GM19240 (cell line): ENCODE measurements around the gene PDE11A.
"Not testable (repeated sequence)": the region's sequence is repeated elsewhere in the genome, so short reads cannot be mapped to it uniquely, and the experiment has no call there.

Experiments
- DNase-seq: peaks from one replicate; pipeline ENCODE4 v3.0.0; 2011; ENCODE audit warnings: low spot score; ENCODE audit not compliant: insufficient read length

The PDE11A gene

GRCh38 chr2:178072383-178073301, at the start of gene PDE11A:
TSS of gene PDE11A (minus strand) at chr2:178072777. CDS start at chr2:178072437, 340 bp downstream.
- no peak for DNase-seq

GRCh38 chr2:178119179-178119922, 46.8 kb upstream of the PDE11A start:
- no peak for DNase-seq

- no peak for DNase-seq
Observed at GRCh38 chr2:178117725-178118124, 45.1 kb upstream of the PDE11A start.

- DNase-seq = no peak
Observed at GRCh38 chr2:178115271-178115670, 42.7 kb upstream of the PDE11A start.

DNA sequence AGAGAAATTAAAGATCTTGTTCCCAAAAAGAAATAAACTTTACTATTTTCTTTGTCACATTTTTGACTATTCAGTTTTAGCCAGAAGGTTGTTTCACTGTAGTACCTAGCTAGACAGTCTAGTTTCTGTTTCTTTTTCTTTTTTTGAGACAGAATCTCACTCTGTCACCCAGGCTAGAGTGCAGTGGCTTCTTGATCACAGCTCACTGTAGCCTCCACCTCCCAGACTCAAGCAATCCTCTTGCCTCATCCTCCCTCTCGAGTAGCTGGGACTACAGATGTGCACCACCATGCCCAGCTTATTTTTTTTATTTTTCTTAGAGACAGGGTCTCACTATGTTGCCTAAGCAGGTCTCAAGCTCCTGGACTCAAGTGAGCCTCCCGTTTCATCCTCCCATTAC, 41.9 kb upstream of the PDE11A start:
- no peak for DNase-seq

DNA sequence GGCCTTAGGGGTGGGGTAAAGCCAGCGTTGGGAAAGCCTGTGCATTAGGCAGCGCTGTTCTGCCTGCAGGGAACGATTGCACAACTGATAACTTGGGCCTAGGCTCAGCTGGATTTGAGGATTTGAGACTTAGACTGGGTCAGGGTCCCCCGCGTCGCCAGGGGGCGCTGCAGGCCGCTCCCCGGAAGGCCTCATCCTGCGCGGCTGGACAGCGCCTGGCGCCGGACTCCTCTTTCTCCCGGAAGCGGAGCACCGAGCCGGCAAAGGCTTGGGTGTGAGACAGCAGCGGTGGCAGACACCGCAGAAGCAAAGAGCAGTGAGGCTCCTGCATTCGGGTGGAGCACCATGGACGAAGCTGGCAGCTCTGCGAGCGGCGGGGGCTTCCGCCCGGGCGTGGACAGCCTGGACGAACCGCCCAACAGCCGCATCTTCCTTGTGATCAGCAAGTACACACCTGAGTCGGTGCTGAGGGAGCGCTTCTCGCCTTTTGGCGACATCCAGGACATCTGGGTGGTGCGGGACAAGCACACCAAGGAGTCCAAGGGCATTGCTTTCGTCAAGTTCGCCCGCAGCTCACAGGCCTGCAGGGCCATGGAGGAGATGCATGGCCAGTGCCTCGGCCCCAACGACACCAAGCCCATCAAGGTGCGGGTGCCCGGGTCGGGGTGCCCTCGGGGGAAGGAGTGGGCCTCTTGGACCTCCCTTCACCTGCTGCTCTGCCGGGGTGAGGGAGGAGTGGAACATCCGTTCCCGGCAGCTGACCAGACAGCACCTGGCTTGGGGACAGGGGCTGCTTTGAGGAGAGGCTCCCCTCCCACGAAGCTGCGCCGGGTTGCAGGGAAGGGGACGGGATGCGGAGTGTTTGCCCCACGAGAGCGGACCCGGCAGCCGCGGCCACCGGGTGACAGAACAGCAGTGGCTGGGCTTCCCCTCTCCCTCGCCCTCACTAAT, 39.9 kb upstream of the PDE11A start, which contains the start of gene RBM45:
RBM45 (plus strand) TSS at position 236 of the 951 bp plus-strand sequence; CDS start at position 346, 110 bp downstream.
- peak; percentile 69 for DNase-seq

DNA sequence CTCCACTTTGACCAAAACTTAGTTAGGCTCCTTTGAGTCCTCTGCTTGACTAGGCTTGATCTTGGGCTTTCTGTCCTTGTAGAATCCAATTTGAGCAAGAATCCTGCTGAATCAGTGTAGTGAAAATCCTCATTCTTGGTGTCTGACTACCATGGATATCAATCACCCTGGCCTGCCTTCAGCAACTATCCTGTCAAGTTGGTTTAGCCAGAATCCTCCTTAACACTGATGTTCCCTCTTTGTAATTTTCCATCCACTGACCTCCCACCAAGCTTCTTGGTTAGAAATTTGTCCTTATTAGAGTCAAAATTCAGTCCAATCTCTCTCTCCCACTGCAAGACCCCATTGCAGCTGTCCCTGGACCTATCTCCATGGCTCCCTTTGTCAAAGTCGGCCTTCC, 39.2 kb upstream of the PDE11A start:
- DNase-seq = no peak

- DNase-seq = no peak
Observed at GRCh38 chr2:178110681-178111080, 38.1 kb upstream of the PDE11A start.

GRCh38 chr2:178109813-178110212, 37.2 kb upstream of the PDE11A start:
- DNase-seq = no peak

DNA sequence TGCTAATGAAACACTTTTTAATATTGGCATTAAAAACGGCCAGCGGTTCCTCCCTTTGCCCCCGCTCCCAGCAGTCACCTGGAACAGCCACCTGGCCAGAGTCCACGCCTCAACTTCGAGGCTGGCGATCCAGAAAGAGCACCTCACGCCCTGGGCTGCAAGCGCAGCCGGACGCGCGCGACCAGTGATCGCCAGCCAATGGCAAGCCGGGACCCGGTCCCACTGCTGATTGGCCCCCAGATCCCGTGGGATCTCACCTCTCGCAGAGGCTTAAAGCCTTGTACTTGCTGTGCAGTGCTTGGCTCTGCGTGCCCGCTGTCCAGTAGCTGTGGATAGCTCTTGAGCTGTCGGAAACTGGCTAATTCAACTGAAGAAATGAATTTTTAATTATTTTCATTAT, 35.6 kb upstream of the PDE11A start:
- DNase-seq = no peak

- no peak for DNase-seq
Observed at GRCh38 chr2:178106053-178106452, 33.5 kb upstream of the PDE11A start.

GRCh38 chr2:178105566-178105965, 33.0 kb upstream of the PDE11A start:
- DNase-seq = no peak

- no peak for DNase-seq
Observed at GRCh38 chr2:178101321-178102079, 28.9 kb upstream of the PDE11A start.

DNA sequence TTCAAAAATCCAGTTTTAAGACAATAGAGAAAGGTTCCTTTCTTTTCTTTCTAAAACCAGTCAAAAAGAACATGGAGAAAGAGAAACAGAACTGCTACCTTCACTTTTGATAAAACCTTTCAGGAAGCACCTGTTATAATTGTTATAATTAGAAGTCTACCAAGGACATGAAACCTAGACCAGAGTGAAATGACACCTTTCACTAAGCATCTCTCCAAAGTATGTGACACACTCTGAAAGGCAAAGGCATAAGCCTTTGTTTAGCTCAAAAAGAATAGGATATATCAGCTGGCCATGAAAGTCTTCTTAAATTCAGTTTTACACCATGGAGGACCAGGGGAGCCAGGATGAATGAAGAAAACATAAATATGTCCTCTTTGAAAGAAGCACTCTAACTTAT, 20.9 kb upstream of the PDE11A start:
- DNase-seq = no peak

GRCh38 chr2:178088774-178089270, 16.2 kb upstream of the PDE11A start:
- DNase-seq = no peak

- no peak for DNase-seq
Observed at GRCh38 chr2:178084273-178084672, 11.7 kb upstream of the PDE11A start.

DNA sequence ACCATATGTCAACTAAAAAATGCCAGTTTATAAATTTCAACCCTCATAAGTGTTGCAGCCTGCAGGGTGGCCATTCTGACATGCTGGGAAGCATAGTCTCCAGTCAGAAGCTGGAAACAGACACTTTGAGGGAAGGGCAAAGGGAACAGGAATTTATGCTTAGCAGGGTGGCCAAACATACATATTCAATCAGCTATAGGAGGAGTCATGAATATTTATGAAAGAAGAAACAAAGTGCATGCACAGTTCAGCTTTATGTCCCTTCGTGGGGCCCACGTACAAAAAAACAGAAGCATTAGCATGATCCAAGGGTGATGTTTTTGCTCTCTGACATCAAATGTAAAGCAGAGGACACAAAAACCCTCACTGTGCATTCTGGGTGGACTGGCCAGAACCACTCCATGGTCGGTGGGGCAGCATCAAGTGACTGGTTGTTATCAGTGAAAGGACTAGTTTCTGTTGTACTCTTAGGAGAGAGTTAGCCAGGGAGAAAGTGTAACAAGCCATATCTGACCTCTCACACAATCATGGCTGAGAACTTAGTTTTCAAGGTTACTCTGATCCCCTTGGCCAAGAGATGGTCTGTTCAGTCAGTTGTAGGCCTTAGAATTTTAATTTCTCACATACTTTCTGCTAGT, 9.9 kb upstream of the PDE11A start:
- no peak for DNase-seq

GRCh38 chr2:178079279-178079678, 6.7 kb upstream of the PDE11A start:
- DNase-seq = not testable (repeated sequence)

- no peak for DNase-seq
Observed at GRCh38 chr2:178076130-178076529, 3.6 kb upstream of the PDE11A start.

GRCh38 chr2:178075006-178075326, 2.4 kb upstream of the PDE11A start:
- no peak for DNase-seq
